Medulla oblongata (tissue), 1 donor: ENCODE data around the gene PAQR5.
"Not testable (repeated sequence)": the region's sequence is repeated elsewhere in the genome, so short reads cannot be mapped to it uniquely, and the experiment has no call there.

ENCODE experiments used
- DNase-seq: peaks from one replicate; pipeline ENCODE4 v3.0.0-alpha.2; 2015; ENCODE audit errors: extremely low spot score

PAQR5 gene

GRCh38 chr15:69357773-69358771 is 59.4 kb downstream of the PAQR5 start:
- no peak for DNase-seq

GRCh38 chr15:69358850-69359249 is 60.1 kb downstream of the PAQR5 start:
- no peak for DNase-seq

- no peak for DNase-seq
Observed at GRCh38 chr15:69359722-69360121, 61.0 kb downstream of the PAQR5 start.

GRCh38 chr15:69360642-69361041 is 61.9 kb downstream of the PAQR5 start:
- DNase-seq, result no peak

DNA sequence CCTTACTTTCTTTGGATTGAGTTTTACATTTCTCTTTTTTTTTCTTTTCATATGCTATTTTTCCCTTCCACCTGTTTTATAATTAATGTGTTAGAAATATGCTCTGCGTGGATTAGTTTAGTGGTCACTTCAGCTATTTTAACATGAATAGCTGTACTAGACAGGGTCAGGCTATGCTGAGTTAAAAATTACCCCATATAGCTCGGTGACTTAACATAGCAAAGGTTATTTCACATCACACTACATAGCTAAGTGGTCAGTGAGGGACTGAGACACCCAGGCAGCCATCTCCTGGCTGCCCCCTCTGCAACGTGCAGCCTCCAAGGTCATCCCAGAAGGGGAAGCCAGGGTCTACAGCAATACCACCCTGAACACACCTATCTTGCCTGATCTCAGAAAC is 68.5 kb downstream of the PAQR5 start:
- DNase-seq, result no peak

GRCh38 chr15:69369631-69370030 is 70.9 kb downstream of the PAQR5 start:
- no peak for DNase-seq

GRCh38 chr15:69373406-69373805 is 74.7 kb downstream of the PAQR5 start:
- DNase-seq, result no peak

- no peak for DNase-seq
Observed at GRCh38 chr15:69375151-69375790, 76.6 kb downstream of the PAQR5 start.

DNA sequence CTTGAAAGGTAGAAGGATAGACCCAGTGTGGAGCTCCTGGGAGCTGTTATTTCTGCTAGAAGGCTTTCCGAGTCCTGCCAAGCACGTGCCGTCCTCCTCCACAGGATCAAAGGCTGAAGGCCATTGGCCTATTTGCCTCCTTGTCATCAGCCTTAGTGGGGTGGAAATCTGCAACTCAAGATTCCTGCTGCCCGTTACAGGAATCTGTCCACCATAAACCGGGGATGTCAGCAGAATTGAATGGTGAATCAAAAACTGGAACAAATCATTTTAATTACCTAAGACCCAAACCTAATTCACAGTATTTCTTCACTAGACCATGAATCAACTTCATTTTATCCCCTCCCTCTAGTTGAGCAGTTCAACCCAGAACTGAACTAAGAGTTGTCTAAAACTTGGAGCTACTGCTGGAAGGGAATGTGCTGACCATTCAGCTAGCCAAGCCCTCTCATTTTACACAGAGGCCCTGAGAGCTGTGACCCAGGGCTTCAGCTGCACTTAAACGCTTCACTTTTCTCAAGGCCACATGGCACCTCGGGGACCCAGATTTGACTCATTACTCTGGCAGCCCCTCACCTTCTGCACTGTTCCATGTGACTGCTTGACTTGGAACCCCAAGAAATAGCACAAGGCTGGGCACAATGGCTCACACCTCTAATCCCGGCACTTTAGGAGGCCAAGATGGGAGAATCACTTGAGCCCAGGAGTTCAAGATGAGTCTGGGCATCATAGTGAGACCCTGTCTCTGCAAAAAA is 78.7 kb downstream of the PAQR5 start:
- DNase-seq, result no peak

GRCh38 chr15:69380100-69380725 is 81.5 kb downstream of the PAQR5 start:
- no peak for DNase-seq

GRCh38 chr15:69380726-69381105 is 82.0 kb downstream of the PAQR5 start:
- no peak for DNase-seq

- DNase-seq, result not testable (repeated sequence)
Observed at GRCh38 chr15:69382176-69382575, 83.5 kb downstream of the PAQR5 start.

DNA sequence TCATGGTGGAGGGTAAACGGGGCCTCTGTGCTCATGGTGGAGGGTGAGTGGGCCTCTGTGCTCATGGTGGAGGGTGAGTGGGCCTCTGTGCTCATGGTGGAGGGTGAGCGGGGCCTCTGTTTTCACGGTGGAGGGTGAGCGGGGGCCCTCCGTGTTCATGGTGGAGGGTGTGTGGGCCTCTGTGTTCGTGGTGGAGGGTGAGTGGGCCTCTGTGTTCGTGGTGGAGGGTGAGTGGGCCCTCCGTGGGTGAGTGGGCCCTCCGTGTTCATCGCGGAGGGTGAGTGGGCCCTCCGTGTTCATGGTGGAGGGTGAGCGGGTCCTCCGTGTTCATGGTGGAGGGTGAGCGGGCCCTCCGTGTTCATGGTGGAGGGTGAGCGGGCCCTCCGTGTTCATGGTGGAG is 85.4 kb downstream of the PAQR5 start:
- DNase-seq, result not testable (repeated sequence)

GRCh38 chr15:69384626-69385598 is 86.2 kb downstream of the PAQR5 start:
- no peak for DNase-seq

DNA sequence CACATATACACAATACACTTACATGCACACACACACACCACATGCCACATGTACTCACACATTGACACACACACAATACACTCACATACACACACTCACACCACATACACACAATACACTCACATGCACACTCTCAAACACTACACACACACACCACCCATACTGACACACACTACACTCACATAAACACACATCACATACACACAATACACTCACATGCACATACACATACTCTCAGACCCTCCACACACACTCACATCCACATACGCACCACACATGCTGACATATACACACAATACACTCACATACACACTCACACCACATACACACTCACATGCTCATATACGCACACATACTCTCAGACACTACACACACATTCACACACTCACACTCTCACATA is 87.1 kb downstream of the PAQR5 start:
- DNase-seq, result no peak

- DNase-seq, result no peak
Observed at GRCh38 chr15:69386284-69386683, 87.6 kb downstream of the PAQR5 start.

DNA sequence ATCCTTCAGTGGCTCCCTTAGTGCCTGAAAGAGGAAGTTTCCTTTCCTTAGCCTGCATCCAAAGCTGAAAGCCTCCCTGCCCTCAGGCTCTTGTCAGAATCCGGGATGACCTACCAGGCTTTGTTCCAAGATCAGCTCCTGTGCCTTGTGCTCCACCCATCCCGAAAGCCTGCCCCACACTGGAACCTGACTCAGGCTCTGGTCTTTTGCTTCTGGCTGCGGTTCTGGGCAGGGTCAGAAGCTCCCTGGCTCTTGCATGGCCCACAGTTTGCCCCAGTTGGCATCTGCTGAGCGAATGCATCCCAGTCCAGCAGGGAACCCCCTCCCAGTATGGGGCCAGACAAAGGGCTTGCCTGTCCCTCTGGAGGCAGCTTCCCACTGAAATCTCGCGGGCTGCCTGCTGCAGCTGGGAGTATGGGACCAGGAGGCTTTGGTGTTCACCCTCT is 89.6 kb downstream of the PAQR5 start:
- peak; percentile 9 for DNase-seq

GRCh38 chr15:69389426-69389825 is 90.7 kb downstream of the PAQR5 start:
- DNase-seq, result no peak

DNA sequence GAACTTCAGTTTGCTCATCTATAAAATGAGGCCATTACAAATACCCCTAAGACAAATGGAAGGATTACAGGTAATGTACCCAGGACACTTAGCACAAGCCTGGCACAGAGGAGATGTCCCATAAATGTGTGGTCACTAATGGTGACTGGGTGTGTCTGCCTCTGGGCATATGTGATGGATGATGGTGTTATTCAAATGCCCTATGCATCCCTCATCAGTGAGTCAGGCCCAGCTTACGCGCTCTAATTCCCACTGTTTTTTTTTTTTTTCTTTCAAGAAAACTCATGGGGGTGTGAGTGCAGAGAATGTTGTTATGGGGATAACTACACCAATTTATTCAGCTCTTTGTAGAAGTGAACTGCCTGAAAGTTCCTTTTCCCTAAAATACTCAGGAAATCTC is 91.9 kb downstream of the PAQR5 start:
- no peak for DNase-seq

DNA sequence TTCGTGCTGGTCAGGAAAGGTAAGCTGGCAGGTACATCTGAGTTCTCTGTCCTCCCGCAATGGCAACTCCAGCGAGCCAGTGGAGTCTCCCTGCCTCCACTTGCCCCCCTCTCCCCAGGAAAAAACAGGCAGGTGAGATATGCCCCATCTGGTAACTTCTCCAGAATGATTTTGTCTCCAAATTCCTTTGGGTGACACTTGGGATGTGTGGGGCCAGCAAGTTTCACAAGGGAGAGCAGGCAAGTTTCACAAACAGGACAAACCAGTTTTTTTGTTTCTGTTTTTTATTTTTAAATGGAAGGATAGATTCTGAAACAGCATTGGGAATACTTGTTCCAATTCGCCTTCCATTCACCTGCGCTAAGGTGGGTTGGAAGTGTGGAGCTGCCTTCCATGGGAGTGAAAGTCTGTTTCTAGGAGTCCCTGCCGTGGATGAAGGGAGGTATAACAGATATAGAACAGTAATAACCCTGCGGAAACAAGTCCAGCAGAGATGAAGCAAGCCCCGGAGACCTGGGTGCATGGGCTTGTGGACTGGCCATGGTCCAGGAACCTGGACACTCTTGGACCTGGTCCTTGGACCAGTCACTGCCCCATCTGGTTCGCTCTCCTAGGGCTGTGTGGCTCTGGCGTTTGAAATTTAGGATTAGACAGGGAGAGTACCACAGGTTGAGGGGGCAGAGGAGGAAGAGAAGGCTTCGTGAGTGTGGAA is 92.5 kb downstream of the PAQR5 start:
- no peak for DNase-seq
